Activated T-helper 1 cell treated with anti-CD3 and anti-CD28 coated beads, Interleukin-12 subunit alpha, Interleukin-12 subunit beta, Interleukin-2, Interleukin-4 antibody, amounts not matched to agents 30 ng/mL and 10 ng/mL and 1 ng/mL, durations not matched to agents 14 hours and 24 hours and 36 hours (primary cell): ENCODE results near the gene ZBTB2. TPM values are rescaled to one million over a fixed set of nuclear protein-coding genes. Genes with fewer than 3 reads are reported as not detected.

ENCODE experiments used
- DNase-seq: peaks from one replicate; pipeline ENCODE4 v3.0.0; 2021; ENCODE audit warnings: low spot score
- H3K27ac Mint-ChIP-seq: one replicate; pipeline ENCODE4 v1.8.0; 2021; ENCODE audit warnings: mild to moderate bottlenecking, mixed read lengths
- H3K27me3 Mint-ChIP-seq: one replicate; pipeline ENCODE4 v1.8.0; 2022; ENCODE audit warnings: mild to moderate bottlenecking, moderate library complexity, mixed read lengths; ENCODE audit not compliant: insufficient read depth
- H3K36me3 Mint-ChIP-seq: one replicate; pipeline ENCODE4 v1.8.0; 2021; ENCODE audit warnings: low read depth, mixed read lengths
- H3K4me1 Mint-ChIP-seq: one replicate; pipeline ENCODE4 v1.8.0; 2021; ENCODE audit warnings: low read depth, mixed read lengths
- H3K4me3 Mint-ChIP-seq: one replicate; pipeline ENCODE4 v1.8.0; 2021; ENCODE audit warnings: mild to moderate bottlenecking, moderate library complexity, mixed read lengths
- H3K9me3 Mint-ChIP-seq: one replicate; pipeline ENCODE4 v1.8.0; 2021; ENCODE audit warnings: mixed read lengths
- intact Hi-C: fragments of 100-400 bp; cut with micrococcal nuclease; formaldehyde crosslinking; loops from one replicate; pipeline ENCODE4 v1.15.1; 2024
- total RNA-seq: library from RNA; stranded (reverse); gene quantifications from 2 replicates; pipeline ENCODE4 v1.2.3, GENCODE V29; 2022

The ZBTB2 gene
- total RNA-seq, 1 donor from 2014 or later = 24.0 TPM

- Mint-ChIP-seq H3K9me3 (no peaks in the 10 kb centered on the region), H3K36me3 (peaks cover 19% of the 10 kb centered on the region), H3K4me1 (no peaks in the 10 kb centered on the region), H3K27me3 (no peaks in the 10 kb centered on the region), H3K4me3 (no peak overlapping the region), H3K27ac (no peak overlapping the region)
- intact Hi-C loops = no loop called here
- no peak for DNase-seq
These were observed 31.6 kb upstream of the ZBTB2 start for GRCh38 chr6:151422981-151423380.

DNA sequence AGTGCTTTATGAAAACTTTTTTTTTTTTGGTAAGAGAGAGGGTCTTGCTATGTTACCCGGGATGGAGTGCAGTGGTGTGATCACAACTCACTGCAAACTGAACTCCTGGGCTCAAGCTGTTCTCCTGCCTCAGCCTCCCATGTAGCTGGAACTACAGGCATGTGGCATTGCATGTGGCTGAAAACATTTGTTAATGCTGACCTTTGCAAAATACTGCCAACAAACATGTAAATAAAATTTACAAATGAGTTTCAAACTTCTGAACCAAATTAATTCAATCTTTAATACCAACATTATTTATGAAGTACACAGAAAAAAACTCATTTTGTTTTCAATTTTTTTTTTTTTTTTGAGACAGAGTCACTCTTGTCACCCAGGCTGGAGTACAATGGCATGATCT is 26.1 kb upstream of the ZBTB2 start:
- intact Hi-C loops = no loop called here
- H3K9me3 Mint-ChIP-seq = peaks cover 6% of the 10 kb centered on the region

DNA sequence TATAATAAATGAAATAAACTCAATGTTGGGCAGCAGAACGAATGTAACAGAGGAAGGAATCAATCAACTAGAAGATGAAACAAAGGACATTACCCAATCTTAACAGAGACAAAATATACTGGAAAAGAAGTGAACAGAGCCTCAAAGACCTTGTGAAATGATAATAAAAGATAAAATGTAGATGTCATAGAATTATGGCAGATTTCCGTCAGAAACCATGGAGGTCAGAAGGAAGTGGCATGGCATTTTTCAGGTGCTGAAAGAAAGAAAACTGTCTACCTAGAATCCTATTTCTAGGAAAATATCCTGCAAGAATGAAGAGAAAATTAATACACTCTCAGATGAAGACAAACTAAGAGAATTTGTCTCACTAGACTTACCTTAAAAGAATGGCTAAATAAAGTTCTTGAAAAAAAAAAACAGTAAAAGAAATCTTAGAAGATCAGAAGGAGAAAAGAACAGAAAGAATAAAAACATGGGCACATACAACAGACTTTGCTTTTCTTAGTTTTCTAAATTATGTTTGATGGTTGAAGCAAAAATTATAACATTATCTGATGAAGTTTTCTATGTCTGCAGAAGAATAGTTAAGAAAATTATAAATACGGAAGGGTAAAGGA is 23.4 kb upstream of the ZBTB2 start:
- intact Hi-C loops = no loop called here
- Mint-ChIP-seq H3K27ac (no peak overlapping the region), H3K9me3 (peaks cover 6% of the 10 kb centered on the region), H3K4me3 (no peak overlapping the region), H3K36me3 (peaks cover 48% of the 10 kb centered on the region), H3K4me1 (peaks cover 12% of the 10 kb centered on the region), H3K27me3 (no peaks in the 10 kb centered on the region)
- DNase-seq = no peak

More for the DNA sequence above, 26.1 kb upstream of the ZBTB2 start:
- Mint-ChIP-seq H3K27ac (no peak overlapping the region), H3K4me1 (peaks cover 12% of the 10 kb centered on the region), H3K36me3 (peaks cover 40% of the 10 kb centered on the region), H3K27me3 (no peaks in the 10 kb centered on the region), H3K4me3 (no peak overlapping the region)
- DNase-seq = no peak

- intact Hi-C loops = no loop called here
- Mint-ChIP-seq H3K36me3 (peaks cover 55% of the 10 kb centered on the region), H3K9me3 (peaks cover 6% of the 10 kb centered on the region), H3K4me1 (peaks cover 12% of the 10 kb centered on the region), H3K27me3 (no peaks in the 10 kb centered on the region), H3K27ac (no peak overlapping the region), H3K4me3 (peak overlapping the region; percentile 19)
- DNase-seq = peak; percentile 57
These were observed 22.2 kb upstream of the ZBTB2 start for GRCh38 chr6:151413372-151414145.

DNA sequence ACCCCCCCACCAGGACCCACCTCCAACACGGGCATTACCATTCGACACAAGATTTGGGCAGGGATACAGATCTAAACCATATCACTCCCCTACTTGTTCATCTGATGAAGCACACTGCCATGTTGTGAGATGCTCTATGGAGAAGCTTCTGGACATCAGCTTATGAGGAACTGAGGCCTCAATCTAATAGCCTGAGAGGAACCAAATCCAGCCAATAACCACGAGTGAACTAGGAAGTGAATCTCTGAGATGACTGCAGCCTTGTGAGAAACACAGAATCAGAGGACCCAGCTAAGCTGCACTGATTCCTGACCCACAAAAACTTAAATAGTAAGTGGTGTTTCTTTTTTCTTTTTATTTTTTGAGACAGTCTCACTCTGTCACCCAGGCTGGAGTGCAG is 21.6 kb upstream of the ZBTB2 start:
- peaks cover 12% of the 10 kb centered on the region for H3K4me1 Mint-ChIP-seq
- DNase-seq = no peak
- intact Hi-C loops = no loop called here
- no peak overlapping the region for H3K4me3 Mint-ChIP-seq
- H3K27ac Mint-ChIP-seq = no peak overlapping the region
- peaks cover 6% of the 10 kb centered on the region for H3K9me3 Mint-ChIP-seq
- H3K27me3 Mint-ChIP-seq = no peaks in the 10 kb centered on the region
- H3K36me3 Mint-ChIP-seq = peaks cover 53% of the 10 kb centered on the region

GRCh38 chr6:151409679-151410078 is 18.3 kb upstream of the ZBTB2 start:
- H3K4me3 Mint-ChIP-seq = no peak overlapping the region
- DNase-seq = no peak
- intact Hi-C loops = no loop called here
- peak overlapping the region; percentile 56 for H3K27ac Mint-ChIP-seq
- H3K36me3 Mint-ChIP-seq = peaks cover 40% of the 10 kb centered on the region
- H3K27me3 Mint-ChIP-seq = no peaks in the 10 kb centered on the region
- peaks cover 6% of the 10 kb centered on the region for H3K9me3 Mint-ChIP-seq
- H3K4me1 Mint-ChIP-seq = peaks cover 16% of the 10 kb centered on the region

GRCh38 chr6:151409260-151409659 is 17.9 kb upstream of the ZBTB2 start:
- Mint-ChIP-seq H3K36me3 (peaks cover 36% of the 10 kb centered on the region), H3K27me3 (no peaks in the 10 kb centered on the region), H3K4me1 (peaks cover 13% of the 10 kb centered on the region), H3K27ac (peak overlapping the region; percentile 56), H3K4me3 (no peak overlapping the region), H3K9me3 (peaks cover 6% of the 10 kb centered on the region)
- intact Hi-C loops = no loop called here
- no peak for DNase-seq

GRCh38 chr6:151408858-151409257 is 17.5 kb upstream of the ZBTB2 start:
- H3K9me3 Mint-ChIP-seq = peaks cover 6% of the 10 kb centered on the region
- intact Hi-C loops = no loop called here
- no peaks in the 10 kb centered on the region for H3K27me3 Mint-ChIP-seq
- peaks cover 33% of the 10 kb centered on the region for H3K36me3 Mint-ChIP-seq
- no peak overlapping the region for H3K4me3 Mint-ChIP-seq
- H3K4me1 Mint-ChIP-seq = peaks cover 10% of the 10 kb centered on the region
- H3K27ac Mint-ChIP-seq = no peak overlapping the region
- no peak for DNase-seq

DNA sequence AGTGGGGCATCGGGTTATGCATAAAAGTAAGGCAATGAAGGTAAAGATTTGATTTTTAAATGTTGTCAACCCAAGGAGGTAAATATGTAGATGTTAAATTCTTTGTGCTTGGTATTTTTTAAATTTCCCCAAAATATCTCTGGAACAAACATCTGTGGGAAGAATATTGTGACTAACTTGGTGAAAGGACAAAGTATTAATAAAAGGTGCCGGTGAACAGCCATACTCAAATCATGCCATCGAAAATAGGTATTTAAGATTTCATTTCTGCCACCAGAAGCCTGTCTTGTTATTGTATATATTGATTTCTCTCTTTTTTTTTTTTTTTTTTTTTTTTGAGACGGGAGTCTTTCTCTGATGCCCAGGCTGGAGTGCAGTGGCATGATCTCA is 12.6 kb upstream of the ZBTB2 start:
- intact Hi-C loops = no loop called here
- DNase-seq = no peak
- Mint-ChIP-seq H3K4me1 (peaks cover 32% of the 10 kb centered on the region), H3K27me3 (no peaks in the 10 kb centered on the region), H3K4me3 (no peak overlapping the region), H3K9me3 (no peaks in the 10 kb centered on the region), H3K27ac (no peak overlapping the region), H3K36me3 (peaks cover 16% of the 10 kb centered on the region)

DNA sequence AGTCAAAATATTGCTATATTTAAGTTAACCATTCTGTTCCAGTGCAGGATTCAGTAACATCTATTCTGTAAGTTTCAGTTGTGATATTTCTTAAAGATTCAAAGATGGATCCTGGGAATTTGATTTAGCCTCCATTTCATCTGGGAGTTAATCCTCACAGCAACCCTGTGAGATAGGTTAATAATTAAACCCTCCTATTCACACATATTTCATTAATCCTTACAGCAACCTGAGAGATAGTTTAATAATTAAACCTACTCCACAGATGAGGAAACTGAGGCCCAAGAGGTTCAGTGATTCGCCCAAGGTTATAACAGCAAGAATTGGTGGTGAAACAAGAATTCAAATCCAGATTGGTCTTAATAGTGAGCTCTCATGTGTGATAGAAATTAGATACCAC is 10.9 kb upstream of the ZBTB2 start:
- Mint-ChIP-seq H3K36me3 (peaks cover 20% of the 10 kb centered on the region), H3K27me3 (no peaks in the 10 kb centered on the region), H3K9me3 (no peaks in the 10 kb centered on the region), H3K4me1 (peaks cover 47% of the 10 kb centered on the region), H3K4me3 (no peak overlapping the region), H3K27ac (no peak overlapping the region)
- intact Hi-C loops = no loop called here
- no peak for DNase-seq

GRCh38 chr6:151400473-151400872 is 9.1 kb upstream of the ZBTB2 start:
- Mint-ChIP-seq H3K36me3 (peaks cover 19% of the 10 kb centered on the region), H3K4me3 (peak overlapping the region; percentile 30)

DNA sequence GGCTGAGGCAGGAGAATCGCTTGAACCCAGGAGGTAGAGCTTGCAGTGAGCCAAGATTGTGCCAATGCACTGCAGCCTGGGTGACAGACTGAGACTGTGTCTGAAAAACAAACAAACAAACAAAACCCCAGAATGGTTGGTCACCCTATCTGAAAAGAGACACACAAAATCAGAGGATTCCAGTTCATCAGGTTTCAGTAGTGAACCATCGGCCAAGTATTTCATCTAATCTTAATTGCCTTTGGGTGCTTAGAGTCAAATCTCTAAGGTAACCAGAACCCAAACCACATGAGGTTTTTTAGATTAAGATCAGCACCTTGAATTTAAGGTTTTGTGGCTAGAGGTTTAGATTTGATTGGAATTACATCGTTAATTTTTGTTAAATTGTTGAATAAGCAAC is 8.3 kb upstream of the ZBTB2 start:
- Mint-ChIP-seq H3K36me3 (peaks cover 24% of the 10 kb centered on the region), H3K9me3 (no peaks in the 10 kb centered on the region), H3K27me3 (no peaks in the 10 kb centered on the region), H3K27ac (no peak overlapping the region), H3K4me1 (peaks cover 61% of the 10 kb centered on the region), H3K4me3 (no peak overlapping the region)
- no peak for DNase-seq
- intact Hi-C loops = loop anchor here (10.0 kb wide), 2 partner anchors 325 to 1395 kb away; no protein-coding TSS in a partner anchor

More at GRCh38 chr6:151400473-151400872, 9.1 kb upstream of the ZBTB2 start:
- no peak for DNase-seq
- no peak overlapping the region for H3K27ac Mint-ChIP-seq
- intact Hi-C loops = no loop called here
- no peaks in the 10 kb centered on the region for H3K27me3 Mint-ChIP-seq
- peaks cover 53% of the 10 kb centered on the region for H3K4me1 Mint-ChIP-seq
- no peaks in the 10 kb centered on the region for H3K9me3 Mint-ChIP-seq

- no peaks in the 10 kb centered on the region for H3K27me3 Mint-ChIP-seq
- intact Hi-C loops = loop anchor here (2.0 to 10.0 kb wide), 4 partner anchors 13 to 1389 kb away; no protein-coding TSS in a partner anchor
- H3K4me1 Mint-ChIP-seq = peaks cover 64% of the 10 kb centered on the region
- H3K9me3 Mint-ChIP-seq = no peaks in the 10 kb centered on the region
- H3K36me3 Mint-ChIP-seq = peaks cover 22% of the 10 kb centered on the region
- H3K4me3 Mint-ChIP-seq = peak overlapping the region; percentile 95
- H3K27ac Mint-ChIP-seq = peak overlapping the region; percentile 96
- DNase-seq = no peak
These were observed 2.1 kb upstream of the ZBTB2 start for GRCh38 chr6:151393410-151393809.
